ENCODE measurements around the gene ISM1. TPM values are rescaled to one million over a fixed set of nuclear protein-coding genes. Genes with fewer than 3 reads are reported as not detected.

Gene ISM1
- total RNA-seq = under 1 TPM; 0.09 to 0.34 TPM

- H3K9me3 Mint-ChIP-seq = no peaks in the 10 kb centered on the region
- H3K27me3 Mint-ChIP-seq = peaks cover 28% of the 10 kb centered on the region
- peak; percentile 42 for ATAC-seq (replicated peaks)
- H3K4me3 Mint-ChIP-seq = peak within 1 kb of the TSS; percentile 74
- peaks cover 7% of the 10 kb centered on the region for H3K36me3 Mint-ChIP-seq (ENCODE audit: low read depth)
- no peak within 1 kb of the TSS for H3K27ac Mint-ChIP-seq
- H3K4me1 Mint-ChIP-seq = peaks cover 5% of the 10 kb centered on the region
These were observed at the start of gene ISM1 for GRCh38 chr20:13220904-13221297. Gene ISM1 (plus strand): TSS chr20:13221274. CDS start chr20:13221777, 503 bp downstream.

GRCh38 chr20:13173201-13173600 lies 47.9 kb upstream of the ISM1 start:
- Mint-ChIP-seq H3K4me1 (no peaks in the 10 kb centered on the region), H3K27me3 (peaks cover 24% of the 10 kb centered on the region), H3K4me3 (no peak overlapping the region), H3K27ac (no peak overlapping the region), H3K36me3 (ENCODE audit: low read depth) (no peaks in the 10 kb centered on the region), H3K9me3 (peaks cover 3% of the 10 kb centered on the region)
- ATAC-seq (replicated peaks) = no peak

- Mint-ChIP-seq H3K27me3 (peaks cover 20% of the 10 kb centered on the region), H3K4me1 (no peaks in the 10 kb centered on the region), H3K36me3 (ENCODE audit: low read depth) (no peaks in the 10 kb centered on the region), H3K4me3 (no peak overlapping the region), H3K9me3 (peaks cover 3% of the 10 kb centered on the region), H3K27ac (no peak overlapping the region)
- no peak for ATAC-seq (replicated peaks)
These were observed 46.7 kb upstream of the ISM1 start for GRCh38 chr20:13174402-13174801.

- H3K36me3 Mint-ChIP-seq (ENCODE audit: low read depth) = no peaks in the 10 kb centered on the region
- H3K4me3 Mint-ChIP-seq = no peak overlapping the region
- no peak overlapping the region for H3K27ac Mint-ChIP-seq
- H3K4me1 Mint-ChIP-seq = peaks cover 5% of the 10 kb centered on the region
- H3K9me3 Mint-ChIP-seq = peaks cover 3% of the 10 kb centered on the region
- H3K27me3 Mint-ChIP-seq = peaks cover 17% of the 10 kb centered on the region
- peak; percentile 32 for ATAC-seq (replicated peaks)
These were observed 39.8 kb upstream of the ISM1 start for GRCh38 chr20:13180986-13181889.

- Mint-ChIP-seq H3K36me3 (ENCODE audit: low read depth) (no peaks in the 10 kb centered on the region), H3K4me1 (peaks cover 5% of the 10 kb centered on the region), H3K4me3 (no peak overlapping the region), H3K9me3 (peaks cover 6% of the 10 kb centered on the region), H3K27ac (no peak overlapping the region), H3K27me3 (peaks cover 10% of the 10 kb centered on the region)
- peak; percentile 76 for ATAC-seq (replicated peaks)
These were observed 38.1 kb upstream of the ISM1 start for GRCh38 chr20:13183005-13183404.

- H3K9me3 Mint-ChIP-seq = peaks cover 6% of the 10 kb centered on the region
- H3K27ac Mint-ChIP-seq = no peak overlapping the region
- no peak for ATAC-seq (replicated peaks)
- H3K27me3 Mint-ChIP-seq = peaks cover 8% of the 10 kb centered on the region
- H3K36me3 Mint-ChIP-seq (ENCODE audit: low read depth) = no peaks in the 10 kb centered on the region
- H3K4me1 Mint-ChIP-seq = peaks cover 5% of the 10 kb centered on the region
- H3K4me3 Mint-ChIP-seq = no peak overlapping the region
These were observed 34.9 kb upstream of the ISM1 start for GRCh38 chr20:13186043-13186774.

GRCh38 chr20:13187899-13188298 lies 33.2 kb upstream of the ISM1 start:
- Mint-ChIP-seq H3K27me3 (no peaks in the 10 kb centered on the region), H3K27ac (no peak overlapping the region), H3K9me3 (peaks cover 6% of the 10 kb centered on the region), H3K4me3 (no peak overlapping the region), H3K4me1 (no peaks in the 10 kb centered on the region), H3K36me3 (ENCODE audit: low read depth) (no peaks in the 10 kb centered on the region)
- no peak for ATAC-seq (replicated peaks)

GRCh38 chr20:13199279-13199678 lies 21.8 kb upstream of the ISM1 start:
- Mint-ChIP-seq H3K27me3 (peaks cover 8% of the 10 kb centered on the region), H3K4me1 (peaks cover 5% of the 10 kb centered on the region), H3K36me3 (ENCODE audit: low read depth) (no peaks in the 10 kb centered on the region), H3K9me3 (no peaks in the 10 kb centered on the region), H3K27ac (no peak overlapping the region), H3K4me3 (no peak overlapping the region)
- ATAC-seq (replicated peaks) = no peak

GRCh38 chr20:13200767-13201500 lies 20.1 kb upstream of the ISM1 start:
- Mint-ChIP-seq H3K36me3 (ENCODE audit: low read depth) (no peaks in the 10 kb centered on the region), H3K27me3 (peaks cover 8% of the 10 kb centered on the region), H3K27ac (no peak overlapping the region), H3K9me3 (no peaks in the 10 kb centered on the region), H3K4me1 (peaks cover 5% of the 10 kb centered on the region), H3K4me3 (no peak overlapping the region)
- no peak for ATAC-seq (replicated peaks)

GRCh38 chr20:13202565-13202964 lies 18.5 kb upstream of the ISM1 start:
- H3K4me1 Mint-ChIP-seq = peaks cover 5% of the 10 kb centered on the region
- no peak overlapping the region for H3K27ac Mint-ChIP-seq
- peaks cover 15% of the 10 kb centered on the region for H3K27me3 Mint-ChIP-seq
- no peak for ATAC-seq (replicated peaks)
- no peak overlapping the region for H3K4me3 Mint-ChIP-seq
- H3K36me3 Mint-ChIP-seq (ENCODE audit: low read depth) = no peaks in the 10 kb centered on the region
- no peaks in the 10 kb centered on the region for H3K9me3 Mint-ChIP-seq

GRCh38 chr20:13205425-13205824 lies 15.6 kb upstream of the ISM1 start:
- no peak for ATAC-seq (replicated peaks)
- no peak overlapping the region for H3K27ac Mint-ChIP-seq
- no peaks in the 10 kb centered on the region for H3K9me3 Mint-ChIP-seq
- H3K4me1 Mint-ChIP-seq = peaks cover 5% of the 10 kb centered on the region
- no peaks in the 10 kb centered on the region for H3K36me3 Mint-ChIP-seq (ENCODE audit: low read depth)
- no peak overlapping the region for H3K4me3 Mint-ChIP-seq
- peaks cover 15% of the 10 kb centered on the region for H3K27me3 Mint-ChIP-seq

- no peak for ATAC-seq (replicated peaks)
- no peak overlapping the region for H3K27ac Mint-ChIP-seq
- no peaks in the 10 kb centered on the region for H3K36me3 Mint-ChIP-seq (ENCODE audit: low read depth)
- no peak overlapping the region for H3K4me3 Mint-ChIP-seq
- H3K9me3 Mint-ChIP-seq = no peaks in the 10 kb centered on the region
- H3K27me3 Mint-ChIP-seq = peaks cover 13% of the 10 kb centered on the region
- H3K4me1 Mint-ChIP-seq = peaks cover 3% of the 10 kb centered on the region
These were observed 15.1 kb upstream of the ISM1 start for GRCh38 chr20:13205848-13206434.

GRCh38 chr20:13207016-13207415 lies 14.1 kb upstream of the ISM1 start:
- Mint-ChIP-seq H3K27ac (no peak overlapping the region), H3K4me3 (no peak overlapping the region), H3K4me1 (no peaks in the 10 kb centered on the region), H3K9me3 (no peaks in the 10 kb centered on the region), H3K27me3 (peaks cover 13% of the 10 kb centered on the region), H3K36me3 (ENCODE audit: low read depth) (no peaks in the 10 kb centered on the region)
- ATAC-seq (replicated peaks) = no peak

GRCh38 chr20:13211956-13212618 lies 9.0 kb upstream of the ISM1 start:
- no peaks in the 10 kb centered on the region for H3K9me3 Mint-ChIP-seq
- no peak overlapping the region for H3K27ac Mint-ChIP-seq
- peaks cover 31% of the 10 kb centered on the region for H3K27me3 Mint-ChIP-seq
- H3K4me3 Mint-ChIP-seq = no peak overlapping the region
- ATAC-seq (replicated peaks) = no peak
- H3K36me3 Mint-ChIP-seq (ENCODE audit: low read depth) = no peaks in the 10 kb centered on the region
- H3K4me1 Mint-ChIP-seq = no peaks in the 10 kb centered on the region
